T-cell (primary cell): Measurements from ENCODE around the gene DCPS. TPM values are rescaled to one million over a fixed set of nuclear protein-coding genes. Genes with fewer than 3 reads are reported as not detected.

Experiments used
- ATAC-seq, 4 experiments: fragments of 200-7000 bp in 3 of 4; fragments of 150-1000 bp in 1 of 4; cut with Tn5 transposase; replicated peaks in 1 of 4; 1 replicate in 3 of 4; 2 replicates in 1 of 4; pipeline ENCODE4 v1.10.0; 2021; ENCODE audit warnings: moderate library complexity in 3 of 4, mild to moderate bottlenecking in 2 of 4, moderate number of reproducible peaks in 1 of 4
- CTCF ChIA-PET, 2 donors: fragments of 300-600 bp; sonication (Branson Sonifier 250); formaldehyde crosslinking; loops; one replicate each; lab custom pipeline; 2022; ENCODE audit warnings: antibody characterized with exemption in 2 of 2; lab: Charles Lee
- POLR2A ChIA-PET, 2 donors: fragments of 300-600 bp; sonication (Branson Sonifier 250); formaldehyde crosslinking; loops; one replicate each; lab custom pipeline; 2022; ENCODE audit warnings: antibody characterized with exemption in 2 of 2; lab: Charles Lee
- DNase-seq, 35 experiments: peaks; one replicate each; pipeline versions ENCODE4 v3.0.0 to v3.0.0-alpha.2; 2013 to 2023
- H3K27ac ChIP-seq: one replicate; pipeline ENCODE4 v1.5.1; 2013; ENCODE audit warnings: low read length
- H3K27me3 ChIP-seq, 2 experiments: replicated peaks in 1 of 2; 1 replicate in 1 of 2; 2 replicates in 1 of 2; pipeline versions ENCODE4 v1.6.1 to v1.7.0; 2013; ENCODE audit warnings: low read length in 1 of 2, mixed read lengths in 1 of 2; ENCODE audit not compliant: control insufficient read depth in 2 of 2, insufficient read depth in 2 of 2; ENCODE audit errors: extremely low read depth in 1 of 2
- H3K36me3 ChIP-seq, 2 donors: 1 replicate in 1 of 2; 2 replicates in 1 of 2; pipeline versions ENCODE4 v1.6.1 to v1.7.0; 2013; ENCODE audit warnings: low read length in 1 of 2; ENCODE audit not compliant: control insufficient read depth in 2 of 2, insufficient read depth in 1 of 2; ENCODE audit errors: extremely low read depth in 1 of 2
- H3K4me1 ChIP-seq, 2 experiments: 1 replicate in 1 of 2; 2 replicates in 1 of 2; pipeline versions ENCODE4 v1.6.1 to v1.7.0; 2013; ENCODE audit warnings: low read length in 2 of 2, mixed read lengths in 1 of 2; ENCODE audit not compliant: insufficient read depth in 2 of 2, control insufficient read depth in 1 of 2; ENCODE audit errors: extremely low read depth in 1 of 2
- H3K4me3 ChIP-seq, 2 donors: 1 replicate in 1 of 2; 2 replicates in 1 of 2; pipeline versions ENCODE4 v1.5.1 to v1.7.0; 2013; ENCODE audit warnings: mild to moderate bottlenecking in 2 of 2, low read length in 1 of 2, moderate library complexity in 1 of 2; ENCODE audit not compliant: control insufficient read depth in 1 of 2; ENCODE audit errors: extremely low read depth in 1 of 2
- H3K9me3 ChIP-seq: 2 replicates; pipeline ENCODE4 v1.7.0; 2013
- H3K27ac Mint-ChIP-seq, 2 donors: one replicate each; pipeline ENCODE4 v1.8.0; 2020 to 2021; ENCODE audit warnings: mild to moderate bottlenecking in 2 of 2, mixed read lengths in 2 of 2
- H3K27me3 Mint-ChIP-seq, 2 donors: one replicate each; pipeline ENCODE4 v1.8.0; 2021 to 2022; ENCODE audit warnings: mixed read lengths in 2 of 2
- H3K36me3 Mint-ChIP-seq: one replicate; pipeline ENCODE4 v1.8.0; 2021; ENCODE audit warnings: mixed read lengths
- H3K4me1 Mint-ChIP-seq, 3 donors: one replicate each; pipeline ENCODE4 v1.8.0; 2020 to 2022; ENCODE audit warnings: mixed read lengths in 3 of 3, mild to moderate bottlenecking in 1 of 3
- H3K4me3 Mint-ChIP-seq, 3 donors: one replicate each; pipeline ENCODE4 v1.8.0; 2020 to 2022; ENCODE audit warnings: mild to moderate bottlenecking in 3 of 3, mixed read lengths in 3 of 3, moderate library complexity in 3 of 3
- H3K9me3 Mint-ChIP-seq, 3 donors: one replicate each; pipeline ENCODE4 v1.8.0; 2020 to 2022; ENCODE audit warnings: mixed read lengths in 3 of 3
- WGBS: methylation state at CpG from one replicate; pipeline ENCODE4 v1.1.5; 2013; ENCODE audit warnings: missing lambda C conversion rate; ENCODE audit not compliant: insufficient coverage; 5-methylcytosine and 5-hydroxymethylcytosine counted together
- total RNA-seq, 35 experiments: library from RNA in 6 of 35; stranded (reverse) in 6 of 35; fragments of 120-200 nt in 1 of 35; gene quantifications; one replicate each; pipeline versions ENCODE4 v1.2.1 to v1.2.4 and lab custom pipeline; 2013 to 2026

DCPS gene
- total RNA-seq, 5 donors from 2014 or later (not counting 1 experiment from before 2014, with no cell fraction given): 12.4 to 23.7 (median 19.8) TPM

GRCh38 chr11:126268708-126269579, 34.9 kb upstream of the DCPS start, which contains the start of the genes FOXRED1 and SRPRA:
Gene FOXRED1, plus strand, starts transcription at chr11:126269154. Its CDS starts 53 bp downstream, at chr11:126269207.
Gene SRPRA, minus strand, starts transcription at chr11:126268895. Its CDS starts 91 bp downstream, at chr11:126268804.
- ChIA-PET POLR2A (interaction anchor here (0.6 to 1.2 kb wide), 6 partner anchors 13 to 678 kb away, joined by 3 to 13 read pairs (median 3); partner anchors contain the start of genes DCPS (in 1 of the 2) and TIRAP (in 1 of the 2)), CTCF (interaction anchor here (0.6 to 1.5 kb wide), 7 partner anchors 35 to 1516 kb away, joined by 3 to 6 read pairs (median 4); partner anchors contain the start of genes DCPS (in 1 of the 2) and FAM118B (in 1 of the 2))
- H3K36me3 Mint-ChIP-seq: peaks cover 40% of the 10 kb centered on the region
- Histone ChIP-seq H3K36me3 (peaks cover 19 to 48% of the 10 kb centered on the region in 2 donors), H3K27ac (peak within 1 kb of the TSS; percentile 89), H3K9me3 (no peaks in the 10 kb centered on the region), H3K4me3 (peak within 1 kb of the TSS; percentile 91 to 97), H3K4me1 (peaks cover 18 to 20% of the 10 kb centered on the region in 2 experiments), H3K27me3 (no peaks in the 10 kb centered on the region)
- WGBS: under 1% methylated on average over 60 of the region's 64 CpGs
- H3K4me1 Mint-ChIP-seq: peaks cover 41 to 49% (median 43%) of the 10 kb centered on the region in 3 donors
- DNase-seq: peak; percentile 97 to 100 (median 100)
- no peaks in the 10 kb centered on the region for H3K9me3 Mint-ChIP-seq
- no peaks in the 10 kb centered on the region for H3K27me3 Mint-ChIP-seq
- peak within 1 kb of the TSS; percentile 94 to 99 (median 97) for H3K4me3 Mint-ChIP-seq
- H3K27ac Mint-ChIP-seq: peak within 1 kb of the TSS; percentile 97 to 98
- peak; percentile 97 to 99 (median 98) for ATAC-seq

DNA sequence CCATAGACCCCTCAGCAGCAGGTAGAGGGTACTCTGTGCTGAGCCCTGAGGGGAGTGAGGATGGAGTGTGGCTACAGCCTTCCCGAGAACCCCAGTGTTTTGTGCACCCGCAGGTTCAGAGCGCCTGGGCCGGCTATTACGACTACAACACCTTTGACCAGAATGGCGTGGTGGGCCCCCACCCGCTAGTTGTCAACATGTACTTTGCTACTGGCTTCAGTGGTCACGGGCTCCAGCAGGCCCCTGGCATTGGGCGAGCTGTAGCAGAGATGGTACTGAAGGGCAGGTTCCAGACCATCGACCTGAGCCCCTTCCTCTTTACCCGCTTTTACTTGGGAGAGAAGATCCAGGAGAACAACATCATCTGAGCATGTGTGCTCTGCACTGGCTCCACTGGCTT, 26.5 kb upstream of the DCPS start:
- no peaks in the 10 kb centered on the region for H3K27me3 ChIP-seq
- no peak overlapping the region for H3K4me3 ChIP-seq
- Mint-ChIP-seq H3K4me1 (peaks cover 27 to 30% (median 28%) of the 10 kb centered on the region in 3 donors), H3K27ac (no peak overlapping the region), H3K4me3 (no peak overlapping the region), H3K36me3 (peaks cover 27% of the 10 kb centered on the region), H3K9me3 (no peaks in the 10 kb centered on the region), H3K27me3 (no peaks in the 10 kb centered on the region)
- ChIA-PET CTCF (no interaction called here), POLR2A (no interaction called here)
- peaks cover 8 to 24% of the 10 kb centered on the region in 2 experiments for H3K4me1 ChIP-seq
- peaks cover 7 to 37% of the 10 kb centered on the region in 2 donors for H3K36me3 ChIP-seq
- H3K27ac ChIP-seq: no peak overlapping the region
- H3K9me3 ChIP-seq: no peaks in the 10 kb centered on the region
- 98% methylated on average over 9 of the region's 11 CpGs for WGBS
- DNase-seq (no peak), ATAC-seq (no peak)

DNA sequence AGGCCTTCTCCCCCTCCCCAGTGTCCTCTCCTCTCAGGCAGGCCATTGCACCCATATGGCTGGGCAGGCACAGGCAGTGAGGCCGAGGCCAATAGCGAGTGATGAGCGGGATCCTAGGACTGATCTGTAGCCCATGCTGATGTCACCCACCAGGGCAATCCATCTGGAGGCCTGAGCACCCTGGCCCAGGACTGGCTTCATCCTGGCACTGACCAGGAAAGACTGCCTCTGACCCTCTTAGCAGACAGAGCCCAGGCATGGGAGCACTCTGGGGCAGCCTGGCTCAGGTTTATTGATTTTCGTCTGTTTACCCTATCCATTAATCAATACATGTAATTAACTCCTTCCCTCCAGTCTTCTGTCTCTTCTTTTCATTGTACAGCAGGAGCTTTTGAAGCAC, 26.1 kb upstream of the DCPS start:
- Mint-ChIP-seq H3K27me3 (no peaks in the 10 kb centered on the region), H3K36me3 (peaks cover 27% of the 10 kb centered on the region), H3K4me3 (no peak overlapping the region), H3K27ac (no peak overlapping the region), H3K4me1 (peaks cover 27 to 32% (median 30%) of the 10 kb centered on the region in 3 donors), H3K9me3 (no peaks in the 10 kb centered on the region)
- ATAC-seq: no peak
- Histone ChIP-seq H3K36me3 (peaks cover 7 to 36% of the 10 kb centered on the region in 2 donors), H3K4me3 (no peak overlapping the region), H3K4me1 (peaks cover 8 to 28% of the 10 kb centered on the region in 2 experiments), H3K9me3 (no peaks in the 10 kb centered on the region), H3K27ac (no peak overlapping the region), H3K27me3 (no peaks in the 10 kb centered on the region)
- no peak for DNase-seq
- ChIA-PET POLR2A (no interaction called here), CTCF (no interaction called here)
- 100% methylated on average over 3 of the region's 4 CpGs for WGBS

DNA sequence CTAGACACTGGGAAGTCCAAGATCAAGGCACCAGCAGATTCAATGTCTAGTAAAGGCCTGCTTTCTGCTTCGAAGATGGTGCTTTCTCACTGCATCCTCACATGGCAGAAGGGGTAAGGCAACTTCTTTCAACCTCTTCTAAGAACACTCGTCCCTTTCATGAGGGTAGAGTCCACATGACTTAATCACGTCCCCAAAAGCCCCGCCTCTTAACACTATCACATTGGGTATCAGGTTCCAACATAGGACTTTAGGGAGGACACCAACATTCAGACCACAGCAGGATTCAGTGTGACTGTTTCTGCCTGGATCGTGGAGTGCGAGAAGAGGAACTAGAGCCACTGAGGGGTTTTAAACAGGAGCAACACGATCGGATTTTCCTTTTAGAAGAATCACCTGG, 24.7 kb upstream of the DCPS start:
- Histone ChIP-seq H3K27ac (no peak overlapping the region), H3K9me3 (no peaks in the 10 kb centered on the region), H3K27me3 (no peaks in the 10 kb centered on the region), H3K4me1 (peaks cover 11 to 38% of the 10 kb centered on the region in 2 experiments), H3K4me3 (no peak overlapping the region), H3K36me3 (peaks cover 7 to 22% of the 10 kb centered on the region in 2 donors)
- no peak for ATAC-seq
- H3K27ac Mint-ChIP-seq: peak overlapping the region; percentile 49 to 51
- H3K4me3 Mint-ChIP-seq: peak overlapping the region in 1 of 3 donors; percentile 95
- H3K27me3 Mint-ChIP-seq: no peaks in the 10 kb centered on the region
- ChIA-PET POLR2A (interaction anchor here in 1 of 2 donors (0.6 kb wide), 1 partner anchor 9 kb away, joined by 4 read pairs; no protein-coding TSS in a partner anchor), CTCF (no interaction called here)
- no peak for DNase-seq
- WGBS: 93% methylated on average over 3 of the region's 8 CpGs
- H3K36me3 Mint-ChIP-seq: peaks cover 19% of the 10 kb centered on the region
- H3K4me1 Mint-ChIP-seq: peaks cover 33 to 40% (median 36%) of the 10 kb centered on the region in 3 donors
- H3K9me3 Mint-ChIP-seq: no peaks in the 10 kb centered on the region

- WGBS: 37% methylated on average over 4 of the region's 5 CpGs
- Histone ChIP-seq H3K36me3 (peaks cover 7 to 11% of the 10 kb centered on the region in 2 donors), H3K27me3 (no peaks in the 10 kb centered on the region), H3K4me3 (no peak overlapping the region), H3K27ac (peak overlapping the region; percentile 43), H3K9me3 (no peaks in the 10 kb centered on the region), H3K4me1 (peaks cover 11 to 51% of the 10 kb centered on the region in 2 experiments)
- Mint-ChIP-seq H3K27ac (peak overlapping the region; percentile 92 to 98), H3K9me3 (no peaks in the 10 kb centered on the region), H3K36me3 (peaks cover 11% of the 10 kb centered on the region), H3K4me3 (peak overlapping the region in 1 of 3 donors; percentile 95), H3K4me1 (peaks cover 44 to 54% (median 47%) of the 10 kb centered on the region in 3 donors), H3K27me3 (no peaks in the 10 kb centered on the region)
- ATAC-seq: no peak
- ChIA-PET POLR2A (no interaction called here), CTCF (interaction anchor here in 1 of 2 donors (1.0 kb wide), 1 partner anchor 30 kb away, joined by 4 read pairs; no protein-coding TSS in a partner anchor)
- peak in 2 of 35 experiments; percentile 23 to 25 for DNase-seq
Measured at GRCh38 chr11:126280595-126280994, 23.3 kb upstream of the DCPS start.

DNA sequence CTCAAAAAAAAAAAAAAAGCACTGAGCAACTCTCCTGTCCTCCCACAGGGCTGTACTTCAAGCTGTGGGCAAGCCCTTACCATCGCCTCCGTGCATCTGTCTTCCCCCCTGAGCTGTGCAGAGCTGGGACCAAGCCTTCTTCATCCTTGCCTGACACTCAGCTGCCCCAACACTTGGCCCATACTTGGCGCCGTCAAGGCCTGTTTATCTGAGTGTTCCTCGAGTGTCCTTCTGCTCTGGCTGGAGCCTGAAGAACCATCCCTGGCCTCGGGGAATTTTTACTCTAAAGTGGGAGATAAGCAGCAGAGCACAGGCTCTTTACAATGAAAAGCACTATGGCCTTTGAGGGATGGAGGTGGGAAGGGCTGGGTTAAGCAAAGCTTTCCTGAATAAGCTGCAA, 22.6 kb upstream of the DCPS start:
- DNase-seq (no peak), ATAC-seq (no peak)
- 100% methylated on average over 2 of the region's 6 CpGs for WGBS
- no peaks in the 10 kb centered on the region for H3K9me3 Mint-ChIP-seq
- H3K27me3 Mint-ChIP-seq: no peaks in the 10 kb centered on the region
- Histone ChIP-seq H3K36me3 (peaks cover 6 to 7% of the 10 kb centered on the region in 2 donors), H3K27ac (no peak overlapping the region), H3K4me1 (peaks cover 11 to 52% of the 10 kb centered on the region in 2 experiments), H3K4me3 (no peak overlapping the region), H3K9me3 (no peaks in the 10 kb centered on the region), H3K27me3 (no peaks in the 10 kb centered on the region)
- H3K36me3 Mint-ChIP-seq: peaks cover 9% of the 10 kb centered on the region
- H3K27ac Mint-ChIP-seq: peak overlapping the region; percentile 95 to 98
- ChIA-PET POLR2A (interaction anchor here in 1 of 2 donors (1.1 kb wide), 1 partner anchor 38 kb away, joined by 5 read pairs; no protein-coding TSS in a partner anchor), CTCF (interaction anchor here in 1 of 2 donors (1.0 kb wide), 1 partner anchor 30 kb away, joined by 4 read pairs; no protein-coding TSS in a partner anchor)
- peak overlapping the region; percentile 86 to 95 (median 90) for H3K4me3 Mint-ChIP-seq
- H3K4me1 Mint-ChIP-seq: peaks cover 43 to 55% (median 48%) of the 10 kb centered on the region in 3 donors
